Transverse colon (tissue), 4 donors: ENCODE data around the gene TRPM2. TPM values are rescaled to one million over a fixed set of nuclear protein-coding genes. Genes with fewer than 3 reads are reported as not detected.

Source experiments
- DNase-seq: peaks from one replicate; pipeline ENCODE4 v3.0.0-alpha.2; 2019
- H3K27ac ChIP-seq, 4 donors: fragments of 200-600 bp; sonication (generic); 2 replicates each; pipeline ENCODE4 v1.5.1; 2016 to 2018; ENCODE audit warnings: inconsistent platforms in 4 of 4
- H3K27me3 ChIP-seq: fragments of 200-600 bp; sonication (generic); 2 replicates; pipeline ENCODE4 v1.5.1; 2017; ENCODE audit warnings: inconsistent platforms
- H3K36me3 ChIP-seq, 4 donors: fragments of 200-600 bp; sonication (generic); 2 replicates each; pipeline ENCODE4 v1.5.1; 2017 to 2019; ENCODE audit warnings: inconsistent platforms in 4 of 4
- H3K4me1 ChIP-seq, 4 donors: fragments of 200-600 bp; sonication (generic); 2 replicates each; pipeline ENCODE4 v1.5.1; 2017 to 2020; ENCODE audit warnings: inconsistent platforms in 4 of 4
- H3K4me3 ChIP-seq, 4 donors: fragments of 200-600 bp; sonication (generic); 1 replicate in 1 of 4; 2 replicates in 3 of 4; pipeline versions ENCODE4 v1.5.1 to v1.6.1; 2017 to 2019; ENCODE audit warnings: inconsistent platforms in 4 of 4
- H3K9me3 ChIP-seq, 2 donors: fragments of 200-600 bp; sonication (generic); 2 replicates each; pipeline ENCODE4 v1.5.1; 2017 to 2019; ENCODE audit warnings: inconsistent platforms in 2 of 2
- CTCF ChIP-seq, 5 experiments: fragments of 200-600 bp in 3 of 5; fragments of 450-650 bp in 2 of 5; sonication (generic) in 3 of 5; IDR thresholded peaks; 1 replicate in 2 of 5; 2 replicates in 3 of 5; pipeline ENCODE4 v1.5.1; 2016 to 2017; ENCODE audit warnings: antibody characterized with exemption in 5 of 5, inconsistent platforms in 3 of 5, mild to moderate bottlenecking in 2 of 5, moderate library complexity in 1 of 5
- EP300 ChIP-seq: sonication (generic); formaldehyde crosslinking; IDR thresholded peaks from one replicate; pipeline ENCODE4 v1.6.1; 2017; ENCODE audit warnings: antibody characterized with exemption, low read depth
- POLR2A ChIP-seq: fragments of 450-650 bp; IDR thresholded peaks from one replicate; pipeline ENCODE4 v1.6.1; 2016; ENCODE audit warnings: antibody characterized with exemption, mild to moderate bottlenecking, moderate library complexity
- POLR2AphosphoS5 ChIP-seq, 3 donors: sonication (generic); formaldehyde crosslinking; IDR thresholded peaks; one replicate each; pipeline ENCODE4 v1.6.1; 2016; ENCODE audit warnings: antibody characterized with exemption in 3 of 3
- WGBS, 2 donors: methylation state at CpG; one replicate each; pipeline ENCODE4 v1.1.5; 2018; ENCODE audit warnings: low coverage in 1 of 2; 5-methylcytosine and 5-hydroxymethylcytosine counted together
- in situ Hi-C, 4 donors: fragments of 200-750 bp; cut with MboI; loops; one replicate each; pipeline versions ENCODE4 v1.15.0 to v1.15.1; 2017; ENCODE audit warnings: low sequenced_read_pairs in 3 of 4, low pct_ligation_motif_present in 1 of 4, low pct_unique_long_range_greater_than_20kb in 1 of 4
- intact Hi-C: fragments of 100-400 bp; cut with DNase I; formaldehyde crosslinking; loops from one replicate; pipeline ENCODE4 v1.15.1; 2023; ENCODE audit warnings: low total_unique reads
- total RNA-seq, 4 donors: library from RNA; depleted of rRNA; stranded (reverse); fragments of >200 nt; gene quantifications; one replicate each; pipeline ENCODE4 v1.1.0, GENCODE V29; 2016

Gene TRPM2
- total RNA-seq, 4 donors from 2014 or later = 2.3 to 2.9 (median 2.6) TPM; not detected in 1

GRCh38 chr21:44454058-44454457 lies 100.6 kb downstream of the TRPM2 start:
- in situ Hi-C loops (loop anchor here in 2 of 4 donors (10.0 to 25.0 kb wide), 2 partner anchors 109 to 192 kb away; partner anchors contain the start of gene DNMT3L (in 1 of the 2)), intact Hi-C loops (loop anchor here (10.0 kb wide), 1 partner anchor 119 kb away; the partner anchor contains the start of gene CFAP410)
- Histone ChIP-seq H3K27me3 (peaks cover 15% of the 10 kb centered on the region), H3K9me3 (no peaks in the 10 kb centered on the region), H3K4me1 (peaks cover 0 to 10% (median 7%) of the 10 kb centered on the region in 4 donors), H3K27ac (no peak overlapping the region), H3K36me3 (no peaks in the 10 kb centered on the region), H3K4me3 (no peak overlapping the region)
- TF ChIP-seq POLR2AphosphoS5 (IDR thresholded peaks at IDR 0.05) (no peak), CTCF (IDR thresholded peaks at IDR 0.05) (no peak), POLR2A (no peak), EP300 (no peak)
- 82 to 83% methylated on average over 5 of the region's 5 CpGs for WGBS, 2 donors
- no peak for DNase-seq

- H3K27me3 ChIP-seq = peaks cover 8% of the 10 kb centered on the region
- intact Hi-C loops = loop anchor here (10.0 kb wide), 1 partner anchor 120 kb away; the partner anchor contains the start of gene CFAP410
- in situ Hi-C loops = loop anchor here in 2 of 4 donors (10.0 to 25.0 kb wide), 2 partner anchors 110 to 193 kb away; partner anchors contain the start of gene DNMT3L (in 1 of the 2)
- H3K36me3 ChIP-seq = no peaks in the 10 kb centered on the region
- DNase-seq = peak; percentile 90
- H3K4me3 ChIP-seq = peak within 1 kb of the TSS; percentile 86 to 99 (median 88)
- 12% methylated on average over 22 of the region's 45 CpGs; no CpG with 5 or more reads in 1 of the 2 donors for WGBS, 2 donors
- H3K27ac ChIP-seq = peak within 1 kb of the TSS; percentile 61 to 80 (median 78)
- H3K9me3 ChIP-seq = no peaks in the 10 kb centered on the region
- TF ChIP-seq EP300 (no peak), POLR2A (no peak), POLR2AphosphoS5 (IDR thresholded peaks at IDR 0.05) (no peak), CTCF (IDR thresholded peaks at IDR 0.05) (no peak)
- peaks cover 0 to 10% (median 7%) of the 10 kb centered on the region in 4 donors for H3K4me1 ChIP-seq
Measured at GRCh38 chr21:44454747-44455523, 101.5 kb downstream of the TRPM2 start, which contains the start of gene LRRC3. TSS of gene LRRC3 (plus strand) at chr21:44455510. CDS start at chr21:44456645, 1,135 bp downstream.

GRCh38 chr21:44455524-44456213 lies 102.2 kb downstream of the TRPM2 start:
- intact Hi-C loops = loop anchor here (10.0 kb wide), 1 partner anchor 121 kb away; the partner anchor contains the start of gene CFAP410
- peak overlapping the region; percentile 61 to 80 (median 78) for H3K27ac ChIP-seq
- peaks cover 0 to 10% (median 7%) of the 10 kb centered on the region in 4 donors for H3K4me1 ChIP-seq
- no peak for TF ChIP-seq POLR2AphosphoS5 (IDR thresholded peaks at IDR 0.05)
- no peak for TF ChIP-seq EP300
- no peak for TF ChIP-seq POLR2A
- peak in 1 of 5 experiments; percentile 13 for TF ChIP-seq CTCF (IDR thresholded peaks at IDR 0.05)
- in situ Hi-C loops = loop anchor here in 2 of 4 donors (10.0 to 25.0 kb wide), 2 partner anchors 111 to 193 kb away; partner anchors contain the start of gene DNMT3L (in 1 of the 2)
- no peaks in the 10 kb centered on the region for H3K36me3 ChIP-seq
- H3K9me3 ChIP-seq = no peaks in the 10 kb centered on the region
- DNase-seq = peak; percentile 59
- peaks cover 5% of the 10 kb centered on the region for H3K27me3 ChIP-seq
- peak overlapping the region; percentile 86 to 99 (median 88) for H3K4me3 ChIP-seq
- WGBS, 2 donors = no CpG with 5 or more reads among the region's 72 CpGs
